HEK293 (cell line): Measurements from ENCODE around the gene EIF2A.

Source experiments
- CTCF ChIP-seq: fragments of 450-650 bp; formaldehyde crosslinking; IDR thresholded peaks from 2 replicates; pipeline ENCODE4 v1.5.1; 2016; ENCODE audit warnings: missing biosample characterization, missing genetic modification characterization
- HOXA7 ChIP-seq: sonication (generic); formaldehyde crosslinking; IDR thresholded peaks from 2 replicates; pipeline ENCODE4 v1.8.1; 2022; ENCODE audit warnings: missing genetic modification reagents, borderline replicate concordance
- REST ChIP-seq: fragments of 450-650 bp; formaldehyde crosslinking; IDR thresholded peaks from 2 replicates; pipeline ENCODE4 v1.5.1; 2016; ENCODE audit warnings: missing biosample characterization, missing genetic modification characterization
- ZBTB49 ChIP-seq: fragments of 450-650 bp; formaldehyde crosslinking; IDR thresholded peaks from 2 replicates; pipeline ENCODE4 v1.5.1; 2016; ENCODE audit warnings: missing biosample characterization, missing genetic modification characterization, low read depth
- ZNF175 ChIP-seq: fragments of 450-650 bp; formaldehyde crosslinking; IDR thresholded peaks from 2 replicates; pipeline ENCODE4 v1.5.1; 2016; ENCODE audit warnings: missing biosample characterization, missing genetic modification characterization
- ZNF280D ChIP-seq: fragments of 450-650 bp; formaldehyde crosslinking; IDR thresholded peaks from 2 replicates; pipeline ENCODE4 v1.5.1; 2016; ENCODE audit warnings: missing biosample characterization, missing genetic modification characterization
- ZNF354C ChIP-seq: fragments of 450-650 bp; formaldehyde crosslinking; IDR thresholded peaks from 2 replicates; pipeline ENCODE4 v1.5.1; 2016; ENCODE audit warnings: missing biosample characterization, missing genetic modification characterization, low read depth, borderline replicate concordance

GRCh38 chr3:150623945-150624344, 77.4 kb downstream of the EIF2A start:
- no peak for TF ChIP-seq REST (tag by site-specific recombination)
- TF ChIP-seq ZBTB49 (tag by site-specific recombination): no peak
- no peak for TF ChIP-seq ZNF175 (tag by site-specific recombination)
- no peak for TF ChIP-seq CTCF (tag by site-specific recombination)
- TF ChIP-seq ZNF354C (tag by site-specific recombination): no peak
- TF ChIP-seq ZNF280D (tag by site-specific recombination): no peak
- TF ChIP-seq HOXA7: no peak
